Measurements from ENCODE around the gene LRRN2.

DNA sequence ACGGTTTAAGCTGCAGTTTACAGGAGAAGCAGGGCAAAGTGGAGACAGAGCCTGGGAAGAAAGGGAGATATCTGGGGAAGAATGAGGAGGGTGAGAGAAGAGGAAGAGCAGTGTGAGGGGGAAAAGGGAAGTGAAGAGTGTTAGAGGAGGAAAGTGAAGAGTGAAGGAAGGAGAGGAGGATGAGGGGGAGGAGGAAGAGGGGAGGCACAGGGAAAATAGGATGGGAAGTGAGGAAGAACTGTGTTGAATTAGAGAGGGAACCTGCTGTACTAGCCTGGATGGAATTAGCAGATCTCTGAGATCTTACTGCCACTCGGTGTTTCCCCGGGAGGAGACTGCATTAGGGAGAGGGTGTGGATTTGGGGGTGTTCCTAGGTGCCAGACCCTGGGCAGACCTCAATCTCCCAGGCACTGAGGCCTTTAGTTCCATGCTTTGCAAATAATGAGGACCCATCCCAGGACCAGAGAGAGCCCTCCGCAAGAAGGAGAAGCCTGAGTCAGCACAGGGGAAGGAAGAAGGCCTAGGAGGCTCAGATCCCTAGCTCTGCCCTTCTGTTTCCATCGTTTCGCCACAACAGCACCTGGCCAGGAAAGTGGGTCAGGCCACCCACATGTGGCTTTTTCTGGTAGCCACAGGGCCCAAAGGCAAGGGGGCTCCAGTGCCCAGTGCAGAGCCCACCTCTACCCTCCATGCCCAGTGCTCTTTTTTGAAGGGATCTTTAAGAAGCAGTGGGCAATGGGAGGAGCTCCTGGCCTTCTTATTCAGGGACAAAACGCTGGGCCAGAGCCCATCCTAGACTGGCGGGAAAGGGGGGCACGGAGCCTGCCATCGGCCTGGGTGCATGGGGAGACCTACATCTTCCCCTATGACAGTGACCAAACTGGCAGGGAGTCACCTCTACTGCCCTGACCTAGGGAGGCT lies 2.0 kb downstream of the LRRN2 start:
- TF ChIP-seq CHD2 (IDR thresholded peaks at IDR 0.05; ENCODE audit: low read length, partially characterized antibody) (no peak), TEAD4 (IDR thresholded peaks at IDR 0.05; ENCODE audit: borderline replicate concordance, insufficient read depth) (no peak), FOSL2 (IDR thresholded peaks at IDR 0.05; ENCODE audit: borderline replicate concordance, low read depth) (no peak), YY1 (IDR thresholded peaks at IDR 0.05; ENCODE audit: low read depth) (no peak), RAD21 (IDR thresholded peaks at IDR 0.05; ENCODE audit: low read length) (no peak), SMC3 (IDR thresholded peaks at IDR 0.05; ENCODE audit: low read depth, low read length) (no peak), GABPA (IDR thresholded peaks at IDR 0.05; ENCODE audit: low read depth) (no peak)
- TF ChIP-seq, protein P1, sequence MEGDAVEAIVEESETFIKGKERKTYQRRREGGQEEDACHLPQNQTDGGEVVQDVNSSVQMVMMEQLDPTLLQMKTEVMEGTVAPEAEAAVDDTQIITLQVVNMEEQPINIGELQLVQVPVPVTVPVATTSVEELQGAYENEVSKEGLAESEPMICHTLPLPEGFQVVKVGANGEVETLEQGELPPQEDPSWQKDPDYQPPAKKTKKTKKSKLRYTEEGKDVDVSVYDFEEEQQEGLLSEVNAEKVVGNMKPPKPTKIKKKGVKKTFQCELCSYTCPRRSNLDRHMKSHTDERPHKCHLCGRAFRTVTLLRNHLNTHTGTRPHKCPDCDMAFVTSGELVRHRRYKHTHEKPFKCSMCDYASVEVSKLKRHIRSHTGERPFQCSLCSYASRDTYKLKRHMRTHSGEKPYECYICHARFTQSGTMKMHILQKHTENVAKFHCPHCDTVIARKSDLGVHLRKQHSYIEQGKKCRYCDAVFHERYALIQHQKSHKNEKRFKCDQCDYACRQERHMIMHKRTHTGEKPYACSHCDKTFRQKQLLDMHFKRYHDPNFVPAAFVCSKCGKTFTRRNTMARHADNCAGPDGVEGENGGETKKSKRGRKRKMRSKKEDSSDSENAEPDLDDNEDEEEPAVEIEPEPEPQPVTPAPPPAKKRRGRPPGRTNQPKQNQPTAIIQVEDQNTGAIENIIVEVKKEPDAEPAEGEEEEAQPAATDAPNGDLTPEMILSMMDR (IDR thresholded peaks at IDR 0.05), result no peak
- TF ChIP-seq, protein P2, sequence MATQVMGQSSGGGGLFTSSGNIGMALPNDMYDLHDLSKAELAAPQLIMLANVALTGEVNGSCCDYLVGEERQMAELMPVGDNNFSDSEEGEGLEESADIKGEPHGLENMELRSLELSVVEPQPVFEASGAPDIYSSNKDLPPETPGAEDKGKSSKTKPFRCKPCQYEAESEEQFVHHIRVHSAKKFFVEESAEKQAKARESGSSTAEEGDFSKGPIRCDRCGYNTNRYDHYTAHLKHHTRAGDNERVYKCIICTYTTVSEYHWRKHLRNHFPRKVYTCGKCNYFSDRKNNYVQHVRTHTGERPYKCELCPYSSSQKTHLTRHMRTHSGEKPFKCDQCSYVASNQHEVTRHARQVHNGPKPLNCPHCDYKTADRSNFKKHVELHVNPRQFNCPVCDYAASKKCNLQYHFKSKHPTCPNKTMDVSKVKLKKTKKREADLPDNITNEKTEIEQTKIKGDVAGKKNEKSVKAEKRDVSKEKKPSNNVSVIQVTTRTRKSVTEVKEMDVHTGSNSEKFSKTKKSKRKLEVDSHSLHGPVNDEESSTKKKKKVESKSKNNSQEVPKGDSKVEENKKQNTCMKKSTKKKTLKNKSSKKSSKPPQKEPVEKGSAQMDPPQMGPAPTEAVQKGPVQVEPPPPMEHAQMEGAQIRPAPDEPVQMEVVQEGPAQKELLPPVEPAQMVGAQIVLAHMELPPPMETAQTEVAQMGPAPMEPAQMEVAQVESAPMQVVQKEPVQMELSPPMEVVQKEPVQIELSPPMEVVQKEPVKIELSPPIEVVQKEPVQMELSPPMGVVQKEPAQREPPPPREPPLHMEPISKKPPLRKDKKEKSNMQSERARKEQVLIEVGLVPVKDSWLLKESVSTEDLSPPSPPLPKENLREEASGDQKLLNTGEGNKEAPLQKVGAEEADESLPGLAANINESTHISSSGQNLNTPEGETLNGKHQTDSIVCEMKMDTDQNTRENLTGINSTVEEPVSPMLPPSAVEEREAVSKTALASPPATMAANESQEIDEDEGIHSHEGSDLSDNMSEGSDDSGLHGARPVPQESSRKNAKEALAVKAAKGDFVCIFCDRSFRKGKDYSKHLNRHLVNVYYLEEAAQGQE (IDR thresholded peaks at IDR 0.05; ENCODE audit: low read depth, low read length), result no peak
- TF ChIP-seq, protein P3, sequence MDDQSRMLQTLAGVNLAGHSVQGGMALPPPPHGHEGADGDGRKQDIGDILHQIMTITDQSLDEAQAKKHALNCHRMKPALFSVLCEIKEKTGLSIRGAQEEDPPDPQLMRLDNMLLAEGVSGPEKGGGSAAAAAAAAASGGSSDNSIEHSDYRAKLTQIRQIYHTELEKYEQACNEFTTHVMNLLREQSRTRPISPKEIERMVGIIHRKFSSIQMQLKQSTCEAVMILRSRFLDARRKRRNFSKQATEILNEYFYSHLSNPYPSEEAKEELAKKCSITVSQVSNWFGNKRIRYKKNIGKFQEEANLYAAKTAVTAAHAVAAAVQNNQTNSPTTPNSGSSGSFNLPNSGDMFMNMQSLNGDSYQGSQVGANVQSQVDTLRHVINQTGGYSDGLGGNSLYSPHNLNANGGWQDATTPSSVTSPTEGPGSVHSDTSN (IDR thresholded peaks at IDR 0.05), result no peak
- TF ChIP-seq, protein P4, sequence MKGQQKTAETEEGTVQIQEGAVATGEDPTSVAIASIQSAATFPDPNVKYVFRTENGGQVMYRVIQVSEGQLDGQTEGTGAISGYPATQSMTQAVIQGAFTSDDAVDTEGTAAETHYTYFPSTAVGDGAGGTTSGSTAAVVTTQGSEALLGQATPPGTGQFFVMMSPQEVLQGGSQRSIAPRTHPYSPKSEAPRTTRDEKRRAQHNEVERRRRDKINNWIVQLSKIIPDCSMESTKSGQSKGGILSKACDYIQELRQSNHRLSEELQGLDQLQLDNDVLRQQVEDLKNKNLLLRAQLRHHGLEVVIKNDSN (IDR thresholded peaks at IDR 0.05; ENCODE audit: borderline replicate concordance, low read depth), result no peak
